Liver (tissue), 9 donors: ENCODE data around the gene DSE. TPM values are rescaled to one million over a fixed set of nuclear protein-coding genes. Genes with fewer than 3 reads are reported as not detected.

Source experiments
- DNase-seq: peaks from one replicate; pipeline ENCODE4 v3.0.0-alpha.2; 2017; ENCODE audit warnings: low spot score
- H3K27ac ChIP-seq, 2 donors: one replicate each; pipeline ENCODE4 v1.7.0; 2013; ENCODE audit warnings: inconsistent platforms in 2 of 2, low read length in 2 of 2, control low read depth in 1 of 2, low read depth in 1 of 2, mild to moderate bottlenecking in 1 of 2
- H3K27me3 ChIP-seq, 4 donors: one replicate each; pipeline versions ENCODE4 v1.6.1 to v1.7.0; 2013; ENCODE audit warnings: low read length in 3 of 4, inconsistent platforms in 1 of 4, mild to moderate bottlenecking in 1 of 4, moderate library complexity in 1 of 4; ENCODE audit not compliant: control insufficient read depth in 4 of 4, insufficient read depth in 4 of 4
- H3K36me3 ChIP-seq, 4 donors: one replicate each; pipeline versions ENCODE4 v1.6.1 to v1.7.0; 2013; ENCODE audit warnings: low read length in 3 of 4, mild to moderate bottlenecking in 3 of 4, low read depth in 1 of 4, moderate library complexity in 1 of 4; ENCODE audit not compliant: control insufficient read depth in 4 of 4, insufficient read depth in 3 of 4
- H3K4me1 ChIP-seq, 4 donors: one replicate each; pipeline versions ENCODE4 v1.6.1 to v1.7.0; 2013; ENCODE audit warnings: low read length in 3 of 4, mild to moderate bottlenecking in 3 of 4, moderate library complexity in 1 of 4; ENCODE audit not compliant: control insufficient read depth in 4 of 4, insufficient read depth in 4 of 4
- H3K4me3 ChIP-seq, 3 donors: one replicate each; pipeline versions ENCODE4 v1.6.1 to v1.7.0; 2013; ENCODE audit warnings: low read length in 3 of 3, control low read depth in 1 of 3, low read depth in 1 of 3, mild to moderate bottlenecking in 1 of 3
- H3K9ac ChIP-seq, 2 donors: one replicate each; pipeline ENCODE4 v1.7.0; 2013; ENCODE audit warnings: low read length in 2 of 2, mild to moderate bottlenecking in 2 of 2, moderate library complexity in 2 of 2, control low read depth in 1 of 2, low read depth in 1 of 2
- H3K9me3 ChIP-seq, 4 donors: one replicate each; pipeline versions ENCODE4 v1.6.1 to v1.7.0; 2013; ENCODE audit warnings: low read length in 3 of 4; ENCODE audit not compliant: control insufficient read depth in 4 of 4
- ATF3 ChIP-seq: IDR thresholded peaks from 2 replicates; pipeline ENCODE4 v1.6.1; 2016; ENCODE audit warnings: antibody characterized with exemption
- CTCF ChIP-seq: fragments of 150-350 bp; IDR thresholded peaks from 2 replicates; pipeline ENCODE4 v1.5.1; 2017; ENCODE audit warnings: improper control_type of control experiment, low read depth, low read length; ENCODE audit not compliant: missing input control
- EGR1 ChIP-seq, 2 donors: IDR thresholded peaks; 2 replicates each; pipeline ENCODE4 v1.6.1; 2016 to 2018; ENCODE audit warnings: antibody characterized with exemption in 2 of 2, low read depth in 2 of 2
- FOXA1 ChIP-seq: IDR thresholded peaks from 2 replicates; pipeline ENCODE4 v1.6.1; 2016; ENCODE audit warnings: antibody characterized with exemption
- FOXA2 ChIP-seq: IDR thresholded peaks from 2 replicates; pipeline ENCODE4 v1.6.1; 2016; ENCODE audit warnings: antibody characterized with exemption
- GABPA ChIP-seq, 2 donors: IDR thresholded peaks in 1 of 2; conservative IDR thresholded peaks in 1 of 2; 2 replicates each; pipeline ENCODE4 v1.6.1; 2016; ENCODE audit warnings: antibody characterized with exemption in 2 of 2, mild to moderate bottlenecking in 1 of 2, moderate library complexity in 1 of 2
- HNF4A ChIP-seq, 2 donors: conservative IDR thresholded peaks; 2 replicates each; pipeline ENCODE4 v1.6.1; 2016; ENCODE audit warnings: antibody characterized with exemption in 2 of 2, mild to moderate bottlenecking in 2 of 2
- HNF4G ChIP-seq: IDR thresholded peaks from 2 replicates; pipeline ENCODE4 v1.6.1; 2016; ENCODE audit warnings: antibody characterized with exemption
- JUND ChIP-seq, 2 donors: IDR thresholded peaks; 2 replicates each; pipeline ENCODE4 v1.6.1; 2016; ENCODE audit warnings: antibody characterized with exemption in 2 of 2
- MAX ChIP-seq: IDR thresholded peaks from 2 replicates; pipeline ENCODE4 v1.6.1; 2016; ENCODE audit warnings: antibody characterized with exemption
- NR2F2 ChIP-seq: IDR thresholded peaks from 2 replicates; pipeline ENCODE4 v1.6.1; 2016; ENCODE audit warnings: antibody characterized with exemption
- RAD21 ChIP-seq, 2 donors: IDR thresholded peaks; 2 replicates each; pipeline ENCODE4 v1.6.1; 2016; ENCODE audit warnings: antibody characterized with exemption in 2 of 2, mild to moderate bottlenecking in 2 of 2
- REST ChIP-seq: IDR thresholded peaks from 2 replicates; pipeline ENCODE4 v1.6.1; 2016; ENCODE audit warnings: antibody characterized with exemption, mild to moderate bottlenecking
- RXRA ChIP-seq, 2 donors: IDR thresholded peaks; 2 replicates each; pipeline ENCODE4 v1.6.1; 2017 to 2018; ENCODE audit warnings: antibody characterized with exemption in 2 of 2, mild to moderate bottlenecking in 1 of 2
- SP1 ChIP-seq: IDR thresholded peaks from 2 replicates; pipeline ENCODE4 v1.6.1; 2018; ENCODE audit warnings: antibody characterized with exemption, mild to moderate bottlenecking
- TAF1 ChIP-seq: conservative IDR thresholded peaks from 2 replicates; pipeline ENCODE4 v1.6.1; 2016; ENCODE audit warnings: antibody characterized with exemption, mild to moderate bottlenecking
- YY1 ChIP-seq: IDR thresholded peaks from 2 replicates; pipeline ENCODE4 v1.6.1; 2016; ENCODE audit warnings: antibody characterized with exemption, mild to moderate bottlenecking
- ZBTB33 ChIP-seq: IDR thresholded peaks from 2 replicates; pipeline ENCODE4 v1.6.1; 2016; ENCODE audit warnings: antibody characterized with exemption
- WGBS: extraction: QIAGEN DNeasy Blood & Tissue Kit; methylation state at CpG from one replicate; pipeline ENCODE4 v1.1.7; 2013; 5-methylcytosine and 5-hydroxymethylcytosine counted together
- polyA plus RNA-seq, 2 donors: library from polyadenylated mRNA; stranded (reverse) in 1 of 2; unstranded in 1 of 2; fragments of 200-250 nt in 1 of 2; fragments of >200 nt in 1 of 2; fragmentation: Nextera tagmentation in 1 of 2; extraction: Ambion mirVana in 1 of 2; gene quantifications; one replicate each; pipeline versions ENCODE4 v1.2.1 to v1.2.3, GENCODE V29; 2013 to 2015
- total RNA-seq, 2 donors: library from RNA; depleted of rRNA; stranded (reverse); fragments of >200 nt; gene quantifications; one replicate each; pipeline ENCODE4 v1.2.3, GENCODE V29; 2014
- donor health status: healthy.
- donor health status: healthy.
- donor health status: healthy.
- donor health status: healthy.
- donor health status: healthy.

DSE gene
- total and polyA plus RNA-seq, 4 donors, result 5.5 to 22.8 (median 9.6) TPM

GRCh38 chr6:116375262-116375661 lies 4.5 kb downstream of the DSE start:
- H3K36me3 ChIP-seq, result no peaks in the 10 kb centered on the region
- H3K27me3 ChIP-seq, result no peaks in the 10 kb centered on the region
- 96% methylated on average over 2 of the region's 2 CpGs for WGBS
- H3K27ac ChIP-seq, result no peak overlapping the region
- DNase-seq, result no peak
- no peak overlapping the region for H3K9ac ChIP-seq
- peaks cover 0 to 10% (median 5%) of the 10 kb centered on the region in 4 donors for H3K4me1 ChIP-seq
- no peak for TF ChIP-seq FOXA2
- TF ChIP-seq HNF4G, result no peak
- TF ChIP-seq EGR1 (IDR thresholded peaks at IDR 0.05; ENCODE audit: low read depth in 2 of 2), result no peak
- TF ChIP-seq RXRA (IDR thresholded peaks at IDR 0.05), result no peak
- no peak for TF ChIP-seq ZBTB33
- no peak for TF ChIP-seq GABPA (IDR thresholded peaks at IDR 0.05 in 1 of 2, conservative IDR thresholded peaks at IDR 0.05 in 1 of 2)
- H3K4me3 ChIP-seq, result no peak overlapping the region
- H3K9me3 ChIP-seq, result no peaks in the 10 kb centered on the region

- no peaks in the 10 kb centered on the region for H3K9me3 ChIP-seq
- no peak for TF ChIP-seq EGR1 (IDR thresholded peaks at IDR 0.05; ENCODE audit: low read depth in 2 of 2)
- no peak for TF ChIP-seq FOXA1
- TF ChIP-seq MAX, result no peak
- H3K36me3 ChIP-seq, result no peaks in the 10 kb centered on the region
- H3K4me1 ChIP-seq, result peaks cover 0 to 8% (median 5%) of the 10 kb centered on the region in 4 donors
- no peak overlapping the region for H3K4me3 ChIP-seq
- no peaks in the 10 kb centered on the region for H3K27me3 ChIP-seq
- WGBS, result 91% methylated on average over 4 of the region's 4 CpGs
- no peak overlapping the region for H3K27ac ChIP-seq
- no peak overlapping the region for H3K9ac ChIP-seq
- DNase-seq, result no peak
These were observed 5.4 kb downstream of the DSE start for GRCh38 chr6:116376149-116376548.

- Histone ChIP-seq H3K27ac (no peak overlapping the region), H3K36me3 (no peaks in the 10 kb centered on the region), H3K4me3 (no peak overlapping the region), H3K27me3 (no peaks in the 10 kb centered on the region), H3K4me1 (no peaks in the 10 kb centered on the region), H3K9me3 (no peaks in the 10 kb centered on the region), H3K9ac (no peak overlapping the region)
- DNase-seq, result no peak
- TF ChIP-seq EGR1 (IDR thresholded peaks at IDR 0.05; ENCODE audit: low read depth in 2 of 2), result no peak
- no peak for TF ChIP-seq HNF4G
These were observed 9.0 kb downstream of the DSE start for GRCh38 chr6:116379764-116380163.

- Histone ChIP-seq H3K27ac (no peak overlapping the region), H3K27me3 (no peaks in the 10 kb centered on the region), H3K36me3 (no peaks in the 10 kb centered on the region), H3K9ac (no peak overlapping the region), H3K4me1 (peaks cover 0 to 1% (median 0%) of the 10 kb centered on the region in 4 donors), H3K9me3 (no peaks in the 10 kb centered on the region), H3K4me3 (no peak overlapping the region)
- WGBS, result 82% methylated on average over 1 of the region's 1 CpG
- DNase-seq, result no peak
- TF ChIP-seq SP1 (no peak), TAF1 (no peak), NR2F2 (no peak), CTCF (no peak), HNF4G (no peak), REST (no peak), EGR1 (IDR thresholded peaks at IDR 0.05; ENCODE audit: low read depth in 2 of 2) (no peak), JUND (IDR thresholded peaks at IDR 0.05) (no peak), HNF4A (conservative IDR thresholded peaks at IDR 0.05) (no peak), RXRA (IDR thresholded peaks at IDR 0.05) (no peak), YY1 (no peak), RAD21 (IDR thresholded peaks at IDR 0.05) (no peak), ATF3 (no peak), FOXA1 (no peak)
These were observed 9.6 kb downstream of the DSE start for GRCh38 chr6:116380346-116380745.
